Prostate gland (tissue), 2 donors: Measurements from ENCODE around the gene ZNF211. TPM values are rescaled to one million over a fixed set of nuclear protein-coding genes. Genes with fewer than 3 reads are reported as not detected.

Source experiments
- DNase-seq: peaks from one replicate; pipeline ENCODE4 v3.0.0-alpha.2; 2019; ENCODE audit warnings: low spot score
- H3K27ac ChIP-seq, 2 donors: fragments of 200-600 bp; sonication (generic); 2 replicates each; pipeline ENCODE4 v1.5.1; 2017 to 2019
- H3K27me3 ChIP-seq: fragments of 200-600 bp; sonication (generic); replicated peaks from 2 replicates; pipeline ENCODE4 v1.5.1; 2019; ENCODE audit not compliant: insufficient read depth
- H3K36me3 ChIP-seq, 2 donors: fragments of 200-600 bp; sonication (generic); 1 replicate in 1 of 2; 2 replicates in 1 of 2; pipeline versions ENCODE4 v1.5.1 to v1.8.1; 2017 to 2019
- H3K4me1 ChIP-seq: fragments of 200-600 bp; sonication (generic); replicated peaks from 2 replicates; pipeline ENCODE4 v1.5.1; 2019
- H3K4me3 ChIP-seq, 2 donors: fragments of 200-600 bp; sonication (generic); 2 replicates each; pipeline ENCODE4 v1.5.1; 2017 to 2019
- H3K9me3 ChIP-seq: fragments of 200-600 bp; sonication (generic); 2 replicates; pipeline ENCODE4 v1.5.1; 2017
- POLR2A ChIP-seq: fragments of 450-650 bp; IDR thresholded peaks from one replicate; pipeline ENCODE4 v1.6.1; 2016; ENCODE audit warnings: antibody characterized with exemption, mild to moderate bottlenecking
- POLR2AphosphoS5 ChIP-seq: sonication (generic); formaldehyde crosslinking; IDR thresholded peaks from one replicate; pipeline ENCODE4 v1.6.1; 2017; ENCODE audit warnings: antibody characterized with exemption
- WGBS: methylation state at CpG from one replicate; pipeline ENCODE4 v1.1.5; 2018; 5-methylcytosine and 5-hydroxymethylcytosine counted together
- intact Hi-C: fragments of 100-400 bp; cut with DNase I; formaldehyde crosslinking; loops from one replicate; pipeline ENCODE4 v1.14.2; 2022
- total RNA-seq, 2 donors: library from RNA; depleted of rRNA; stranded (reverse); fragments of >200 nt; gene quantifications; one replicate each; pipeline ENCODE4 v1.1.0, GENCODE V29; 2016
- TF ChIP-seq, protein P1 (sequence below), 4 experiments: fragments of 200-600 bp in 2 of 4; fragments of 450-650 bp in 2 of 4; sonication (generic) in 2 of 4; IDR thresholded peaks; 1 replicate in 3 of 4; 2 replicates in 1 of 4; pipeline ENCODE4 v1.5.1; 2016 to 2019; ENCODE audit warnings: antibody characterized with exemption in 4 of 4, mild to moderate bottlenecking in 2 of 4, moderate library complexity in 2 of 4

The ZNF211 gene
- total RNA-seq, 2 donors from 2014 or later: 8.9 to 23.3 TPM

DNA sequence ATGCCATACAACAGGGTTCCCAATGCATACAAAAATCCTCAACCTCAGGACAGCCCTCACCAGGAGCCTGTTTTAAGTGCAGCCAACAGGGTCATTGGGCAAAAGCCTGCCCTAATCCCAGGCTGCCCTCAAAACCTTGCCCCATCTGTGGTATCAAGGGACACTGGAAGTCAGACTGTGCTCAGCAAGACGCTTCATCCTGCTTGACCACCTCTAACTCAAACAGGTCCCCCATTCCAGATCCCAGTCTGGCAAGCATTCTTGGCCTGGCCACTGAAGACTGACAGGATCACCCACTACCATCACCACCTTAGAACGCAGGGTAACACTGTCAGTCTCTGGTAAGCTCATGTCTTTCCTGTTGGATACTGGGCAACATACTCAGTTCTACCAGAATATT is 20.7 kb downstream of the ZNF211 start:
- DNase-seq: no peak
- H3K27ac ChIP-seq: no peak overlapping the region
- intact Hi-C loops: no loop called here

DNA sequence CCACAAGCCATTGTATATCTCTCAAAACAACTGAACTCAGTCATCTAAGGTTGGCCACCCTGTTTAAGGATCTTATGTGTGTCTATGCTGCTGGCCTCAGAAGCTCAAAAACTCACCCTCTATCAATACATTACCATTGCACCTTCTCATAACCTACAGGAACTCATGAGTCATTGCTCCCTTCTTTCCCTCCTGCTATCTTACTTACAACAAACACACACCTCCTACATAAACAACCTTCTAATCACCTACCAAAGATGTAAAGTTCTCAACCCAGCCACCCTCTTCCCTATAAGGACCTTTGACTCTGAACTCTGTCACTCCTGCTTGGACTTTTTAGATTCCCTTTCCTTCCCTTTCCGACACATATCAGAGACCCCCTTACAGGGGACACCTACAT is 22.5 kb downstream of the ZNF211 start:
- no peaks in the 10 kb centered on the region for H3K9me3 ChIP-seq
- no peak for TF ChIP-seq POLR2AphosphoS5
- TF ChIP-seq, protein P1, sequence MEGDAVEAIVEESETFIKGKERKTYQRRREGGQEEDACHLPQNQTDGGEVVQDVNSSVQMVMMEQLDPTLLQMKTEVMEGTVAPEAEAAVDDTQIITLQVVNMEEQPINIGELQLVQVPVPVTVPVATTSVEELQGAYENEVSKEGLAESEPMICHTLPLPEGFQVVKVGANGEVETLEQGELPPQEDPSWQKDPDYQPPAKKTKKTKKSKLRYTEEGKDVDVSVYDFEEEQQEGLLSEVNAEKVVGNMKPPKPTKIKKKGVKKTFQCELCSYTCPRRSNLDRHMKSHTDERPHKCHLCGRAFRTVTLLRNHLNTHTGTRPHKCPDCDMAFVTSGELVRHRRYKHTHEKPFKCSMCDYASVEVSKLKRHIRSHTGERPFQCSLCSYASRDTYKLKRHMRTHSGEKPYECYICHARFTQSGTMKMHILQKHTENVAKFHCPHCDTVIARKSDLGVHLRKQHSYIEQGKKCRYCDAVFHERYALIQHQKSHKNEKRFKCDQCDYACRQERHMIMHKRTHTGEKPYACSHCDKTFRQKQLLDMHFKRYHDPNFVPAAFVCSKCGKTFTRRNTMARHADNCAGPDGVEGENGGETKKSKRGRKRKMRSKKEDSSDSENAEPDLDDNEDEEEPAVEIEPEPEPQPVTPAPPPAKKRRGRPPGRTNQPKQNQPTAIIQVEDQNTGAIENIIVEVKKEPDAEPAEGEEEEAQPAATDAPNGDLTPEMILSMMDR (IDR thresholded peaks at IDR 0.05): no peak
- TF ChIP-seq POLR2A: no peak
- no peaks in the 10 kb centered on the region for H3K27me3 ChIP-seq
- intact Hi-C loops: no loop called here
- no peak overlapping the region for H3K4me3 ChIP-seq
- no peak for DNase-seq
- H3K27ac ChIP-seq: no peak overlapping the region
- H3K36me3 ChIP-seq: no peaks in the 10 kb centered on the region
- H3K4me1 ChIP-seq: no peaks in the 10 kb centered on the region
- 95% methylated on average over 1 of the region's 1 CpG for WGBS

More for the DNA sequence above, 20.7 kb downstream of the ZNF211 start:
- Histone ChIP-seq H3K27me3 (no peaks in the 10 kb centered on the region), H3K4me1 (no peaks in the 10 kb centered on the region), H3K4me3 (no peak overlapping the region), H3K9me3 (no peaks in the 10 kb centered on the region), H3K36me3 (no peaks in the 10 kb centered on the region)
- TF ChIP-seq POLR2A (no peak), POLR2AphosphoS5 (no peak)
- TF ChIP-seq, protein P1 (IDR thresholded peaks at IDR 0.05): no peak
- WGBS: 89% methylated on average over 2 of the region's 2 CpGs

DNA sequence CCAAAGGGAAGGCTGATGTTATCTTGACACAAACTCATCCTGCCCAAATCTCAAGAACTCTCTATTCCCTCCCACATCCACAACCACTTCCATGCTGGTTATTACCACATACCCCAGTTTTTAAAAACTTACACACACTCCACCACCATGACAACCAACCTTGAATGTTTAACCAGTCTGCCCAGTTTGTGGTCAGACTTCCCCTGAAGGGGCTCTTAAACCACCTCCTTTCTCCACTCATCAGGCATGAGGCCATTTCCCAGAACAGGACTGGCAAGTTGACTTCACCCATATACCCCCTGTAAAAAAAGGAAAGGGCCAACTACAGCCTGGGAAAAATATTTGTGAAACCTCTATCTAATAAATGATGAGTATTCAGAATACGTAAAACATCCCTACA is 23.4 kb downstream of the ZNF211 start:
- no peak for DNase-seq
- H3K36me3 ChIP-seq: no peaks in the 10 kb centered on the region
- no peak overlapping the region for H3K4me3 ChIP-seq
- no peaks in the 10 kb centered on the region for H3K4me1 ChIP-seq
- H3K9me3 ChIP-seq: no peaks in the 10 kb centered on the region
- H3K27me3 ChIP-seq: no peaks in the 10 kb centered on the region
- 85% methylated on average over 1 of the region's 1 CpG for WGBS
- H3K27ac ChIP-seq: no peak overlapping the region
- intact Hi-C loops: no loop called here
- TF ChIP-seq POLR2A (no peak), POLR2AphosphoS5 (no peak)
- TF ChIP-seq, protein P1 (IDR thresholded peaks at IDR 0.05): no peak

DNA sequence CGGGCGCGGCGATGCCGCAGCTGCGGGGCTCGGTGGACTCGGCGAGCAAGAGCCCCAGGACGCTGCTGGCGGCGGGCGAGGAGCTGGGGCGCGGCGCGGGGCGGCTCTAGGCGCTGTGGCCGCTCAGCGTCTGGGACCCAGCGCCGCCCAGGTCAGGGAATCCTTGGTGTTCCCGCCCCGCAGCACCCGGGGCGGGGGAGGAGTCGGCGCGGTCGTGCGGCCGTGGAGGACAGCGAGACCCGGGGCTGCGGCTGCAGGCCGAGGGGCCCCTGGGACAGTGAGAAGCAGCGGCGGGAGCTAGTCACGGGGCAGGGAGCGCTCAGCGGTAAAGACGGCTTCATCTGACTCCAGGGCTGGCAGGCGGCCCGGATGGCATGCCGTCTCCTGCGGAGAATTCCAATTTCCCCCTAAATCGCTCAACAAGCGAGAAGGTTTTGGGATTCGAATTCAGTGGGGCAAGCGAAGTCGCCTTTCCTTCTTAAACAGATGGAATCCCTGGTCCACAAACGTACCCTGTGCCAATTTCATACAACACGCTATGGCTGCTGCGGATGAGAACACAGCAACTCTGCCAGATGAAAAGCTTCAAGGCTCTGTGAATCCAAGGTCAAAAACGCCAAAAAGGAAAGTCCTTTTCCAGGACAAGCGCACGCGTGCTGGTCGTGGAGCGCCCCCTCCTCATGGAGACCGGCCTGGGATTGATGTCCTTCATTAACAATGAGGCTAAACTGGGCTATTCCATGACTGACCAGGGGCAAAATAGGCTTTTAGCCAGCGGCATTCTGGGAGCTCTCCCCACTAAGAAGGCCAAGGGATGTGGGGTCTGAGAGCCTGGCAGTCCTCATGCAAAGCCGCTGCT is 31.5 kb downstream of the ZNF211 start:
- intact Hi-C loops: no loop called here
- peak overlapping the region; percentile 36 to 50 for H3K4me3 ChIP-seq
- no peaks in the 10 kb centered on the region for H3K27me3 ChIP-seq
- 2% methylated on average over 63 of the region's 64 CpGs for WGBS
- DNase-seq: peak; percentile 14
- no peaks in the 10 kb centered on the region for H3K36me3 ChIP-seq
- H3K4me1 ChIP-seq: no peaks in the 10 kb centered on the region
- TF ChIP-seq POLR2A: peak; percentile 29
- TF ChIP-seq POLR2AphosphoS5: peak; percentile 17
- TF ChIP-seq, protein P1 (IDR thresholded peaks at IDR 0.05): no peak
- H3K9me3 ChIP-seq: no peaks in the 10 kb centered on the region
- peak overlapping the region; percentile 40 to 53 for H3K27ac ChIP-seq

DNA sequence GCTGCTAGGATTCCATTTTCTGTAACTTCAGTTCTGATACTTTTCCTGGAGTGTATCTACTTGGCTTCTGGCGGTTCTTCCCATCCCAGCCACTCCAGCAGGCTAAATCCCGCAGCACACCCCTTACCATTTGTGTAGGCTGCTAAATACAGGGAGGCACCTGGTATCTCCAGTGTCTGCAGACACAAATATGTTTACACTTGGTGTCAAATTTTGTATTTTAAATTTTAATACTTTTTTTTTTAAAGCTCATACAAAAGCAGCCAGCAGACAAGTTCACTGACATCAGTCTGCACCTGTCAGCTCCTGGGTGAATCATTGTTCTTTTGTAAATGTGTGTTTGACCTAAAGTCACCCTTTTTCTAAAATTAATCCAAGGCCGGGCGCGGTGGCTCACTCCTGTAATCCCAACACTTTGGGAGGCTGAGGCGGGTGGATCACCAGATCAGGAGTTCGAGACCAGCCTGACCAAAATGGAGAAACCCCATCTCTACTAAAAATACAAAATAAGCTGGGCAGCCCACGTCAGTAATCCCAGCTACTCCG is 32.4 kb downstream of the ZNF211 start:
- TF ChIP-seq POLR2A (no peak), POLR2AphosphoS5 (no peak)
- TF ChIP-seq, protein P1 (IDR thresholded peaks at IDR 0.05): no peak
- WGBS: 84% methylated on average over 9 of the region's 9 CpGs
- Histone ChIP-seq H3K36me3 (no peaks in the 10 kb centered on the region), H3K4me1 (no peaks in the 10 kb centered on the region), H3K4me3 (no peak overlapping the region), H3K27ac (no peak overlapping the region), H3K27me3 (no peaks in the 10 kb centered on the region), H3K9me3 (no peaks in the 10 kb centered on the region)
- intact Hi-C loops: no loop called here
- no peak for DNase-seq
